ENCODE data around the gene ZNF331. TPM values are rescaled to one million over a fixed set of nuclear protein-coding genes. Genes with fewer than 3 reads are reported as not detected.

Gene ZNF331
- total and polyA plus RNA-seq, 2 experiments from 2014 or later: 12.3 to 15.6 TPM

DNA sequence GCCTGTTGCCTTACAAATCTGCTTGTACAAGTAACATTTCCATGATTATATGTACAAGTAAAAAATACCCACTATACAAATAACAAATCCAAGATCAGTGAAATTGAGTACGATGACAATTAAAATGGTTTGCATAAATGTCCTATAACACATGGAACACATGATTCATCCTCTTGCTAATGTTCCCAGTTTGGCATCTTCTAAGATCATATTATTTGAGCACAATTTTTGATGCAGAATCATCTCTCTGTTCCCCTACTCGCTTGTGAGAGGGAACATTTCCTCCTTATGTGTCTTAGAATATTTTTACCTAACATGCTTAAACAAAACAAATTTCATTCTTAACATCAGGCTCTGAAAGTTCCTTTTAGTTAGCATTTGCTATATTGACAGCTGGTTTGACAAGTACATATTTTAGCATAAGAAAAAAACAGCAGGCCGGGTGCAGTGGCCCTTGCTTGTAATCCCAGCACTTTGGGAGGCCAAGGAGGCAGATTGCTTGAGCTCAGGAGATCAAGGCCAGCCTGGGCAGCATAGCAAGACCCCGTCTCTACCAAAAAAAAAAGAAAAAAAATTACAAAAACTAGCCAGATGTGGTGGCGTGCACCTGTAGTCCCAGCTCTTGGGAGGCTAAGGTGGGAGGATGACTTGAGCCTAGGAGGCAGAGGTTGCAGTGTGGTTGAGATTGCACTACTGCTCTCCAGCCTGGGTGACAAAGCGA, 14.2 kb downstream of the ZNF331 start:
- Histone ChIP-seq H3K4me2 (no peak overlapping the region), H3K9me3 (ENCODE audit: low read depth) (no peaks in the 10 kb centered on the region), H3K27ac (no peak overlapping the region), H3K36me3 (replicated peaks; ENCODE audit: insufficient read depth, low read depth) (no peaks in the 10 kb centered on the region), H3K9me2 (replicated peaks; ENCODE audit: insufficient read depth) (no peaks in the 10 kb centered on the region), H3K4me3 (no peak overlapping the region), H3K4me1 (ENCODE audit: insufficient read depth) (no peaks in the 10 kb centered on the region), H3K27me3 (no peaks in the 10 kb centered on the region), H3K79me2 (peaks cover 51% of the 10 kb centered on the region), H4K20me1 (ENCODE audit: insufficient read depth, poor library complexity, severe bottlenecking) (no peaks in the 10 kb centered on the region), H2AFZ (no peak overlapping the region)
- WGBS (ENCODE audit: low lambda C conversion rate, missing lambda C conversion rate): 92% methylated on average over 6 of the region's 6 CpGs
- DNase-seq (ENCODE audit: low spot score): no peak
- TF ChIP-seq EZH2 (IDR thresholded peaks at IDR 0.05; ENCODE audit: borderline replicate concordance): no peak
- no peak for TF ChIP-seq EZH2phosphoT487 (IDR thresholded peaks at IDR 0.05; ENCODE audit: low read depth, severe bottlenecking, unreplicated experiment)

DNA sequence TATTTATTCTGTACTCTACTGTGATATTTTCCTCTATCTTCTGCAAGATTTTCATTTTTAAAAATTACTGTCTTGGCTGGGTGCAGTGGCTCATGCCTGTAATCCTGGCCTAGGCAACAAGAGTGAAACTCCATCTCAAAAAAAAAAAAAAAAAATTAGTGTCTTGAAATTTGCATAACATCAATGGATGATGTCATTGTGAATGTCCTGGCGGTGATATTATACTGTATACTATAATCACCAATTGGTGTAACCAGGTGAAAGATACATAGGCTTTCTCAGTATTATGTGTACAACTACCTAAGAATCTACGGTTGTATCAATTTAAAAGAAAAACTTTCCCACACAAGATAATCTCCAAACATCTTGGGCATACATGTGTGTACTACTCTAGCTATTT, 15.2 kb downstream of the ZNF331 start:
- 97% methylated on average over 2 of the region's 2 CpGs for WGBS (ENCODE audit: low lambda C conversion rate, missing lambda C conversion rate)
- no peak for DNase-seq (ENCODE audit: low spot score)
- Histone ChIP-seq H3K9me2 (replicated peaks; ENCODE audit: insufficient read depth) (no peaks in the 10 kb centered on the region), H3K4me1 (ENCODE audit: insufficient read depth) (no peaks in the 10 kb centered on the region), H3K9me3 (ENCODE audit: low read depth) (no peaks in the 10 kb centered on the region), H3K4me3 (no peak overlapping the region), H2AFZ (no peak overlapping the region), H3K4me2 (no peak overlapping the region), H3K36me3 (replicated peaks; ENCODE audit: insufficient read depth, low read depth) (no peaks in the 10 kb centered on the region), H3K27me3 (no peaks in the 10 kb centered on the region), H3K27ac (no peak overlapping the region), H3K79me2 (peaks cover 41% of the 10 kb centered on the region), H4K20me1 (ENCODE audit: insufficient read depth, poor library complexity, severe bottlenecking) (no peaks in the 10 kb centered on the region)
- TF ChIP-seq EZH2 (IDR thresholded peaks at IDR 0.05; ENCODE audit: borderline replicate concordance): no peak
- TF ChIP-seq, protein P1, sequence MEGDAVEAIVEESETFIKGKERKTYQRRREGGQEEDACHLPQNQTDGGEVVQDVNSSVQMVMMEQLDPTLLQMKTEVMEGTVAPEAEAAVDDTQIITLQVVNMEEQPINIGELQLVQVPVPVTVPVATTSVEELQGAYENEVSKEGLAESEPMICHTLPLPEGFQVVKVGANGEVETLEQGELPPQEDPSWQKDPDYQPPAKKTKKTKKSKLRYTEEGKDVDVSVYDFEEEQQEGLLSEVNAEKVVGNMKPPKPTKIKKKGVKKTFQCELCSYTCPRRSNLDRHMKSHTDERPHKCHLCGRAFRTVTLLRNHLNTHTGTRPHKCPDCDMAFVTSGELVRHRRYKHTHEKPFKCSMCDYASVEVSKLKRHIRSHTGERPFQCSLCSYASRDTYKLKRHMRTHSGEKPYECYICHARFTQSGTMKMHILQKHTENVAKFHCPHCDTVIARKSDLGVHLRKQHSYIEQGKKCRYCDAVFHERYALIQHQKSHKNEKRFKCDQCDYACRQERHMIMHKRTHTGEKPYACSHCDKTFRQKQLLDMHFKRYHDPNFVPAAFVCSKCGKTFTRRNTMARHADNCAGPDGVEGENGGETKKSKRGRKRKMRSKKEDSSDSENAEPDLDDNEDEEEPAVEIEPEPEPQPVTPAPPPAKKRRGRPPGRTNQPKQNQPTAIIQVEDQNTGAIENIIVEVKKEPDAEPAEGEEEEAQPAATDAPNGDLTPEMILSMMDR (IDR thresholded peaks at IDR 0.05; ENCODE audit: poor library complexity): no peak
- TF ChIP-seq EZH2phosphoT487 (IDR thresholded peaks at IDR 0.05; ENCODE audit: low read depth, severe bottlenecking, unreplicated experiment): no peak

DNA sequence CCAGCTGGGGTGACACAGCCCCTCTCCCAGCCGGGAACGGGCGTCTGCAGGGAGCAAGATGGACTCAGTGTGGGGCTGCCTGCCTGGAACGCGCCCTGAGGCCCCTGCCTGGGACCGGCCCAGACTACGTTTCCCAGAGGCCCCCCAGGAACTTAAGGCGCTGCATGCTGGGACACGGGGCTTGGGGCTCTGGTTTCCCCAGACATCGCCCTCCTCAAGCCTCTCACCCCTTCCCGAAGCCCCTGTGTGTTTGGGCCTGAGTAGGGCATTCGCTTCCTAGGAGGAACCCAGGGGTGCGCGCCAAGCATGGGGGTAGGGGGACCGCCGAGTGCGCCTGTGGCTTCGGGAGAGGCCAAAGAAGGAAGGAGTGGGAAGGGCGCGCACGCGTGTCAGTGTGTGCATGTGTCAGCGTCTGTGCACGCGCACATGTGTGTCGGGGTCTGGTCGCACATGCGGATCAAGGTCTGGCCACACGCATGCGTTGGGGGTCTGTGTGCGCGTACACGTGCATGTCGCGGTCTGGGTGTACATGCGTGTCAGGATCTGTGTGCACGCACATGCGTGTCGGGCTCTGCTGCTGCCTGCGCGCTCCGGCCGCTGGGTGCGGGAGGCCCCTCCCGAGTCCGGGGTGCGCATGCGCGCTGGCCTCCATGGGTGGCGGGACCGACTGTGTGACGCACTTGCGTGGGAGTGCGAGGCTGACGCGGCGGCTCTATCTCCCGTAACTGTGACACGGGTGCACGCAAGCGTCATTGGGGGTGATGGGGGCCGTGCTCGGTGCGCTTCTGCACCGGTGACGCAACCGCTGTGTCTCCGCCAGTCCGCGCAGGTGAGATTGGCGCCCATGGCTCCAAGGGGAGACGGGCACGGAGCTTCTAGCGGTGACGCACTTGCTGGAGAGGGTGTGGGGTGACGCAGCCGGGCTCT, 16.2 kb downstream of the ZNF331 start:
- no peaks in the 10 kb centered on the region for H4K20me1 ChIP-seq (ENCODE audit: insufficient read depth, poor library complexity, severe bottlenecking)
- no peak for DNase-seq (ENCODE audit: low spot score)
- no peaks in the 10 kb centered on the region for H3K9me3 ChIP-seq (ENCODE audit: low read depth)
- TF ChIP-seq, protein P1 (IDR thresholded peaks at IDR 0.05; ENCODE audit: poor library complexity): no peak
- no peak for TF ChIP-seq EZH2phosphoT487 (IDR thresholded peaks at IDR 0.05; ENCODE audit: low read depth, severe bottlenecking, unreplicated experiment)
- no peak for TF ChIP-seq EZH2 (IDR thresholded peaks at IDR 0.05; ENCODE audit: borderline replicate concordance)
- H3K9me2 ChIP-seq (replicated peaks; ENCODE audit: insufficient read depth): no peaks in the 10 kb centered on the region
- no peak overlapping the region for H3K27ac ChIP-seq
- H3K36me3 ChIP-seq (replicated peaks; ENCODE audit: insufficient read depth, low read depth): no peaks in the 10 kb centered on the region
- H3K4me3 ChIP-seq: no peak overlapping the region
- H2AFZ ChIP-seq: no peak overlapping the region
- H3K4me1 ChIP-seq (ENCODE audit: insufficient read depth): no peaks in the 10 kb centered on the region
- no peaks in the 10 kb centered on the region for H3K27me3 ChIP-seq
- over 99% methylated on average over 64 of the region's 77 CpGs for WGBS (ENCODE audit: low lambda C conversion rate, missing lambda C conversion rate)
- H3K4me2 ChIP-seq: no peak overlapping the region
- peaks cover 37% of the 10 kb centered on the region for H3K79me2 ChIP-seq

DNA sequence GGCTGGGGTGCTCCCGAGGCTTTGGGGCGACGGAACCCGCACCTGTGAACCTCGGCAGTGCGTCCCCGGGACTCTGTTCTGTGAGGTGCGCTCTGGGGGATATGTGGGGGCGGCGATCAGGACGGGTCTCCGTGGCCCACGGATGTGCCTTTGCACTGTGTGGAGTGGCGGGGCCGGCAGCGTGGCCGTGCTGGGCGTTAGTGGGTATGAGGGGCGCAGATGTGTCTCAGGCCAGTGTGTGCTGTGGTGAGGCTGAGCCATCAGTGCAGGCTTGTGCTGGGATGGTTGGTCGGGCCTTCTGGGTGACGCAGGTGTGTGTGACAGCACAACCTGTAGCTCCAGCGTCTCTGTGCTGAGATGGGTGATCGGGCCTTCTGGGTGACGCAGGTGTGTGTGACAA, 16.9 kb downstream of the ZNF331 start:
- H3K4me3 ChIP-seq: no peak overlapping the region
- no peaks in the 10 kb centered on the region for H3K9me3 ChIP-seq (ENCODE audit: low read depth)
- H3K27ac ChIP-seq: no peak overlapping the region
- no peaks in the 10 kb centered on the region for H3K9me2 ChIP-seq (replicated peaks; ENCODE audit: insufficient read depth)
- no peaks in the 10 kb centered on the region for H3K36me3 ChIP-seq (replicated peaks; ENCODE audit: insufficient read depth, low read depth)
- TF ChIP-seq EZH2phosphoT487 (IDR thresholded peaks at IDR 0.05; ENCODE audit: low read depth, severe bottlenecking, unreplicated experiment) (no peak), EZH2 (IDR thresholded peaks at IDR 0.05; ENCODE audit: borderline replicate concordance) (no peak)
- TF ChIP-seq, protein P1 (IDR thresholded peaks at IDR 0.05; ENCODE audit: poor library complexity): no peak
- H3K79me2 ChIP-seq: peaks cover 36% of the 10 kb centered on the region
- H3K27me3 ChIP-seq: no peaks in the 10 kb centered on the region
- DNase-seq (ENCODE audit: low spot score): no peak
- no peak overlapping the region for H3K4me2 ChIP-seq
- over 99% methylated on average over 20 of the region's 24 CpGs for WGBS (ENCODE audit: low lambda C conversion rate, missing lambda C conversion rate)
- no peaks in the 10 kb centered on the region for H3K4me1 ChIP-seq (ENCODE audit: insufficient read depth)
- no peaks in the 10 kb centered on the region for H4K20me1 ChIP-seq (ENCODE audit: insufficient read depth, poor library complexity, severe bottlenecking)
- no peak overlapping the region for H2AFZ ChIP-seq
